ENCODE data around the gene MLX. TPM values are rescaled to one million over a fixed set of nuclear protein-coding genes. Genes with fewer than 3 reads are reported as not detected.

MLX gene
- total RNA-seq, 6 experiments from 2014 or later = 40.7 to 48.3 (median 47.0) TPM

DNA sequence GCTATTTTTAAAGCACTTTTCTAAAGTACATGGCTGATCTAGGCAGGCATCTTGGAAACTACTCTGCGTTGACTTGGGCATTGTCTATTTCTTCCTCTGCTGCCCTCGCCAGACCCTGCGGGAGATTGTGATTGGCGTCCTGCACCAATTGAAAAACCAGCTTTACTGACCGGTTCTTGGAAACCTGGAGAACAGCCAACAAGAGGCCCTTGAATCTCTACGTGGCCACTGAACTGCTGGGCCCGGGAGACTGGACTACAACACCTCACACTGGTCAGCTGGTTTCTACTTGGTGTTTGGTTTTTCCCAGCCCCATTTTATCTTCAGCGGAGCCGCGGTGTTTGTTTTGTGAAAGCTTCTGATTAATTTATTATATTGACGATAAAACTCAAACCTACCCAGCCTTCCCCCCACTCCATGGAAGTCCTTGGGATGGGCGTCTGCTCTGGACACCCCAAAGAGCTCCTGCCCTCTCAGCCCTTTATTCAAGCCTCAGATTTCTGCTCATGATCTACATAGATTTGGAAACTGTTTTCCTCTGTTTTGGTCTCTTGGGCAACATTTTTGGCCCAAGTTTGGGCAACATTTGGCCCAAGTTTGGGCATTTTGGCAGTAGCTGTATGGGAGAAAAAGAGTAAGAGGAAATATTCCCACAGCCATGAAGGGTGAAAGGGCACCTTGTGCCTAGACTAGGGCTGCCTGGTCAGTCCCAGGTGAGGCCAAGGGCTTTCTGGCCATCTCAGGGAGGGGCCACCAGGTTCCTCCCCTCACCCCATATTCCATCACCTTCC, 4.7 kb downstream of the MLX start:
- Mint-ChIP-seq H3K9me3 (no peaks in the 10 kb centered on the region), H3K4me3 (no peak overlapping the region), H3K27ac (no peak overlapping the region), H3K4me1 (ENCODE audit: low read depth) (peaks cover 59% of the 10 kb centered on the region), H3K27me3 (ENCODE audit: insufficient read depth) (peaks cover 2% of the 10 kb centered on the region), H3K36me3 (ENCODE audit: low read depth) (peaks cover 63% of the 10 kb centered on the region)
- DNase-seq = no peak
- TF ChIP-seq, protein P1, sequence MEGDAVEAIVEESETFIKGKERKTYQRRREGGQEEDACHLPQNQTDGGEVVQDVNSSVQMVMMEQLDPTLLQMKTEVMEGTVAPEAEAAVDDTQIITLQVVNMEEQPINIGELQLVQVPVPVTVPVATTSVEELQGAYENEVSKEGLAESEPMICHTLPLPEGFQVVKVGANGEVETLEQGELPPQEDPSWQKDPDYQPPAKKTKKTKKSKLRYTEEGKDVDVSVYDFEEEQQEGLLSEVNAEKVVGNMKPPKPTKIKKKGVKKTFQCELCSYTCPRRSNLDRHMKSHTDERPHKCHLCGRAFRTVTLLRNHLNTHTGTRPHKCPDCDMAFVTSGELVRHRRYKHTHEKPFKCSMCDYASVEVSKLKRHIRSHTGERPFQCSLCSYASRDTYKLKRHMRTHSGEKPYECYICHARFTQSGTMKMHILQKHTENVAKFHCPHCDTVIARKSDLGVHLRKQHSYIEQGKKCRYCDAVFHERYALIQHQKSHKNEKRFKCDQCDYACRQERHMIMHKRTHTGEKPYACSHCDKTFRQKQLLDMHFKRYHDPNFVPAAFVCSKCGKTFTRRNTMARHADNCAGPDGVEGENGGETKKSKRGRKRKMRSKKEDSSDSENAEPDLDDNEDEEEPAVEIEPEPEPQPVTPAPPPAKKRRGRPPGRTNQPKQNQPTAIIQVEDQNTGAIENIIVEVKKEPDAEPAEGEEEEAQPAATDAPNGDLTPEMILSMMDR (IDR thresholded peaks at IDR 0.05) = no peak

DNA sequence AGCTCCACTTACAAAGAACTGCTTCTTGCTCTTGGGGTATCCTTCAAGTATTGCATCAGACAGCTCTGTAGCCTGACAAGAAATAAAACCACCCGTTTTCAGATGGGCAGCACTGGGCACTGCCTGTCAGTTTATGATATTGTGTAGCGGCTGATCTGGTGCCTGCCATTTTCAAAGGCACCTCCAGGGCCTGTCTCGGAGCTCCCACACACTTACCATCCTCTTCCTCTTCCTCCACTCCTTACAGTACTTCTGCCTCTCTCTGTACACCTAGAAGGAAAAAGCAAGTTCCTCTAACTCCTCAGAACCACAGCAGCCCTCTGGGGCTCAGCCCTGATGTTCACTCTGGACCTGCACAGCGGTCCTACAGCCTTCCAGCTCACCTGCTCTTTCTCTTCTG, 6.2 kb downstream of the MLX start:
- TF ChIP-seq, protein P1 (IDR thresholded peaks at IDR 0.05) = no peak
- peaks cover 65% of the 10 kb centered on the region for H3K4me1 Mint-ChIP-seq (ENCODE audit: low read depth)
- peaks cover 2% of the 10 kb centered on the region for H3K27me3 Mint-ChIP-seq (ENCODE audit: insufficient read depth)
- peaks cover 70% of the 10 kb centered on the region for H3K36me3 Mint-ChIP-seq (ENCODE audit: low read depth)
- H3K4me3 Mint-ChIP-seq = no peak overlapping the region
- H3K27ac Mint-ChIP-seq = peak overlapping the region; percentile 47
- no peak for DNase-seq
- no peaks in the 10 kb centered on the region for H3K9me3 Mint-ChIP-seq

DNA sequence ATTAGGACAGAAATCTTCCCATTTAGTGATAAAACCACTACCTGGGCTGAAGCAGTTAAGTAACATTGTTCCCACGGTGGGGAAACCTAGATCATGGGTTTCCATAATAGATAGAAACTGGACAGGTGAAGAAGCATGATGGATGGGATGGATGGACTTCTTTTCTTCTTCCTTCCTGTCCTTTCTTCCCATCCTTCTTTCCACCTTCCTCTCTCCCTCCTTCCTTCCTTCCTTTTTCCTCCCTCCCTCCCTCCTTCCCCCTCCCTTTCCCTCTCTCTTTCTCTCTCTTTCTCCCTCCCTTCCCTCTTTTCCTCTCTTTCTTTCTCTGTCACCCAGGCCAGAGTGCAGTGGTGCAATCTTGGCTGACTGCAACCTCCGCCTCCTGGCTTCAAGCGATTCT, 7.6 kb downstream of the MLX start:
- Mint-ChIP-seq H3K9me3 (no peaks in the 10 kb centered on the region), H3K4me1 (ENCODE audit: low read depth) (peaks cover 63% of the 10 kb centered on the region), H3K27me3 (ENCODE audit: insufficient read depth) (peaks cover 2% of the 10 kb centered on the region), H3K4me3 (no peak overlapping the region), H3K36me3 (ENCODE audit: low read depth) (peaks cover 61% of the 10 kb centered on the region), H3K27ac (no peak overlapping the region)
- TF ChIP-seq, protein P1 (IDR thresholded peaks at IDR 0.05) = no peak
- DNase-seq = no peak

DNA sequence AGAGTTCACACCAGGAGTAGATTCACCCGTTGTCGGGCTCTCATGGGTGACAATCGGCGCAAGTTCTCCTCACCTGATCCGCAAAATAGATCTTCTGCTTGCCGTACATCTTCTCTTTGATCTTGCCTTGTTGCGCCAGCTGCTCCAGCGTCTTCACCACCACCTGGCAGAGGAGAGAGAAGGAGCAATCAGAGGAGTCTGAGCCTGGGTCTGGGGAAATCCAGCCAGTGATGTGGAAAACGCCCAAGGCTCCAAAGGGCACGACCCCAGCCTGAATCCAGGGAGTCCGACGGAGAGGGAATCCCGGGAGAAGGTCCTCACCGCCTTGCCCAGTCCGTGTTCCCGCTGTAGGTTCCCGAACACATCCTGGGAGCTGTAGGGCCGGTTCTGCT, 10.2 kb downstream of the MLX start:
- H3K4me1 Mint-ChIP-seq (ENCODE audit: low read depth) = peaks cover 54% of the 10 kb centered on the region
- no peak for DNase-seq
- peak overlapping the region; percentile 95 for H3K4me3 Mint-ChIP-seq
- peak overlapping the region; percentile 91 for H3K27ac Mint-ChIP-seq
- TF ChIP-seq, protein P1 (IDR thresholded peaks at IDR 0.05) = no peak
- H3K9me3 Mint-ChIP-seq = no peaks in the 10 kb centered on the region
- H3K36me3 Mint-ChIP-seq (ENCODE audit: low read depth) = peaks cover 43% of the 10 kb centered on the region
- no peaks in the 10 kb centered on the region; the same call in none of the 2 replicates for H3K27me3 Mint-ChIP-seq (ENCODE audit: insufficient read depth)

DNA sequence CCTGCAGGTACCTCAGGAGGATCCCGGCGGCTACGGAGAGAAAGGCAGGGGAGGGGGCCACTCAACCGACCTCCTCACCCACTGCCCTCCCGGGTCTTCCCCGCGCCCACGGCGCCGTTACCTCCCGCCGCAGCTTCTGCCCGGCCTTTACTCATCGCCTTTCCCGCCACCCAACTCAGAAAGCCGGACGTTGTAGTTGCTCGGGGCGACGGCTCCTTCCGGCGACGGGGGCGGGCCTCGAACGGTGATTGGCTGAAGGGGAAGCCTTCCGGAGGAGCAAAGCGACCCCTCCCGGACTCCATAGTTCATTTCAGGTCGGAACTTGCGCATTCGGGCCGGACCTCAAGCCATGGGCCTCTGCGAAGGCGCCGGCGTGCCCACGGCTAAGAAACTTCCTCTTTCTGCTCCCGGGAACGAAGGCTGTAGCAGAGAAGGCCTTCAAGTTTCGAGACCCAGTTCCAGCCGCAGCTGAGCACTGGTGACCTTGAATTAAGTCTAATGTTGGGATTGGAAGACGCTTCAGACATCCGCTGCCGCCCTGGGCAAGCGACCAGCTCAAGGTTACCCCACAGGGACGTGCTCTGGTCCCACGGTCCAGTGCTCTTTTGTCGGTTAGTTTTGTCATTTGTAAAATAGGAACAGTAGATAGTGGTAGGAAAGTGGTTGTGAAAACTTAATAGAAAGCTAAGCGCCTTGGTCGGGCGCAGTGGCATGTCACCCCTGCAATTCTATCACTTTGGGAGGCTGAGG, 10.8 kb downstream of the MLX start, which contains the start of gene PSMC3IP:
Gene PSMC3IP (minus strand): TSS at position 198 of the 750 bp plus-strand sequence. CDS start 43 bp downstream, at position 155.
- Mint-ChIP-seq H3K27me3 (ENCODE audit: insufficient read depth) (no peaks in the 10 kb centered on the region; the same call in none of the 2 replicates), H3K4me1 (ENCODE audit: low read depth) (peaks cover 54% of the 10 kb centered on the region), H3K36me3 (ENCODE audit: low read depth) (peaks cover 42% of the 10 kb centered on the region), H3K4me3 (peak within 1 kb of the TSS; percentile 95), H3K9me3 (no peaks in the 10 kb centered on the region), H3K27ac (peak within 1 kb of the TSS; percentile 91)
- TF ChIP-seq, protein P1 (IDR thresholded peaks at IDR 0.05) = peak; percentile 59; the same call in 1 of the 2 replicates
- DNase-seq = peak; percentile 93

Data from HFFc6 (cell line).